ENCODE measurements around the gene WNT6. TPM values are rescaled to one million over a fixed set of nuclear protein-coding genes. Genes with fewer than 3 reads are reported as not detected.

WNT6 gene
- total RNA-seq, 1 donor from 2014 or later = 118 TPM

- peaks cover 55% of the 10 kb centered on the region for H3K27me3 Mint-ChIP-seq (ENCODE audit: low read depth)
- peak overlapping the region; percentile 73 for H3K27ac Mint-ChIP-seq
- DNase-seq (ENCODE audit: low spot score in 2 of 2, unreplicated experiment in 2 of 2) = peak in 1 of 2 experiments; percentile 87
- H3K4me3 Mint-ChIP-seq = no peak overlapping the region
- peaks cover 5% of the 10 kb centered on the region for H3K36me3 Mint-ChIP-seq
- peaks cover 55% of the 10 kb centered on the region for H3K4me1 Mint-ChIP-seq
- H3K9me3 Mint-ChIP-seq = no peaks in the 10 kb centered on the region
- peak; percentile 98 for TF ChIP-seq CTCF (IDR thresholded peaks at IDR 0.05; ENCODE audit: unreplicated experiment)
These were observed 17.1 kb downstream of the WNT6 start for GRCh38 chr2:218876562-218877219.

GRCh38 chr2:218877331-218877730, 17.7 kb downstream of the WNT6 start:
- Mint-ChIP-seq H3K27me3 (ENCODE audit: low read depth) (peaks cover 53% of the 10 kb centered on the region), H3K4me3 (no peak overlapping the region), H3K27ac (peak overlapping the region; percentile 39), H3K4me1 (peaks cover 55% of the 10 kb centered on the region), H3K9me3 (no peaks in the 10 kb centered on the region), H3K36me3 (peaks cover 5% of the 10 kb centered on the region)
- no peak for TF ChIP-seq CTCF (IDR thresholded peaks at IDR 0.05; ENCODE audit: unreplicated experiment)
- DNase-seq (ENCODE audit: low spot score in 2 of 2, unreplicated experiment in 2 of 2) = no peak

- H3K4me1 Mint-ChIP-seq = peaks cover 55% of the 10 kb centered on the region
- no peak for TF ChIP-seq CTCF (IDR thresholded peaks at IDR 0.05; ENCODE audit: unreplicated experiment)
- DNase-seq (ENCODE audit: low spot score in 2 of 2, unreplicated experiment in 2 of 2) = no peak
- peaks cover 5% of the 10 kb centered on the region for H3K36me3 Mint-ChIP-seq
- peaks cover 55% of the 10 kb centered on the region for H3K27me3 Mint-ChIP-seq (ENCODE audit: low read depth)
- no peak overlapping the region for H3K27ac Mint-ChIP-seq
- H3K9me3 Mint-ChIP-seq = no peaks in the 10 kb centered on the region
- H3K4me3 Mint-ChIP-seq = no peak overlapping the region
These were observed 18.3 kb downstream of the WNT6 start for GRCh38 chr2:218877891-218878290.

- no peak for DNase-seq (ENCODE audit: low spot score in 2 of 2, unreplicated experiment in 2 of 2)
- peaks cover 5% of the 10 kb centered on the region for H3K36me3 Mint-ChIP-seq
- peaks cover 54% of the 10 kb centered on the region for H3K27me3 Mint-ChIP-seq (ENCODE audit: low read depth)
- H3K27ac Mint-ChIP-seq = peak overlapping the region; percentile 69
- no peak for TF ChIP-seq CTCF (IDR thresholded peaks at IDR 0.05; ENCODE audit: unreplicated experiment)
- peaks cover 55% of the 10 kb centered on the region for H3K4me1 Mint-ChIP-seq
- H3K9me3 Mint-ChIP-seq = no peaks in the 10 kb centered on the region
- H3K4me3 Mint-ChIP-seq = no peak overlapping the region
These were observed 18.9 kb downstream of the WNT6 start for GRCh38 chr2:218878486-218878885.

- Mint-ChIP-seq H3K27ac (peak overlapping the region; percentile 90), H3K27me3 (ENCODE audit: low read depth) (peaks cover 53% of the 10 kb centered on the region), H3K4me1 (peaks cover 57% of the 10 kb centered on the region), H3K36me3 (peaks cover 5% of the 10 kb centered on the region), H3K4me3 (peak overlapping the region; percentile 74), H3K9me3 (no peaks in the 10 kb centered on the region)
- TF ChIP-seq CTCF (IDR thresholded peaks at IDR 0.05; ENCODE audit: unreplicated experiment) = no peak
- DNase-seq (ENCODE audit: low spot score in 2 of 2, unreplicated experiment in 2 of 2) = no peak
These were observed 19.5 kb downstream of the WNT6 start for GRCh38 chr2:218878926-218879761.

All from mesothelial cell of epicardium (in vitro differentiated cells).